D341Med (cell line): ENCODE data around the gene CEP164.
A peak's percentile ranks its signal among the peaks of the same experiment; 100 is the strongest.

ENCODE experiments used
- DNase-seq: peaks from one replicate; pipeline ENCODE4 v3.0.0; 2012; ENCODE audit warnings: low spot score

CEP164 gene

DNA sequence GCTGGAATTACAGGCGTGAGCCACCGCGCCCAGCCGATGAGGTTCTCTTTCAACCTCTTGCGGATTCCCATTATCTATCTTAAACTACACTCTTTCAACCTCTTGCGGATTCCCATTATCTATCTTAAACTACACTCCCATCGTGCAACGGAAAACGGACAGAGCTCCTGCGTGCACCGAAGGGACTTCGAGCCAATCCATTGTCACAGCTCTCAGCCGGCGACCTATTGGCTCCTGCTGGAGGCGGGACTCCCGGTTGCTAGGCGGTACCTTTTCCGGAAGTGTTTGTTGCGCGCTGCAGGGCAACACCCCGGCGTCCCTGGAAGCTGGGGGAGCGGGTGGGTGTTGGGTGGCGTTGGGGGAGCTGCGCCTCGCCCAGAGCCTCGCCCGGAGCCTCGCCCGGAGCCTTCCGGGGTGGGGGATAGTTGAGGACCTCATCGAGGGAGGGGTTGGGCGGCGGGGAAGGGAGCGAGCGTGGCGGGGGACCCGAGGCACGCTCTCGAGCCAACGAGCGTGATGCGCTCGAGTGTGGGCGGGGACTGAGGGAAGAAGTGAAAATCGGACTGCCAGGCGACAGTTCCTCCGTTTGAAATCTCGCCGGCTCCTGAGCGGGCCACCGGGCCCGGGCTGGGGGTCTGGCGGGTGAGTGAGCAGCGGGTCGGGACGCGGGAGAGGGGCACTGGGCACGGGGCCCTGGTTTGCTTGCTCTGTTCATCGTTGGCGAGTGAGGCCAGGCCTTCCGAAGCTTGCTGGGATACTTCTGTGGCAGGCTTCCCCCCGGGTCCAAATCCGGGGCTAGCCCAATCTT lies at the start of gene CEP164:
Gene CEP164 (plus strand): TSS at position 288 of the 808 bp plus-strand sequence. CDS start 10,733 bp downstream, outside the sequence.
- peak; percentile 95 for DNase-seq

DNA sequence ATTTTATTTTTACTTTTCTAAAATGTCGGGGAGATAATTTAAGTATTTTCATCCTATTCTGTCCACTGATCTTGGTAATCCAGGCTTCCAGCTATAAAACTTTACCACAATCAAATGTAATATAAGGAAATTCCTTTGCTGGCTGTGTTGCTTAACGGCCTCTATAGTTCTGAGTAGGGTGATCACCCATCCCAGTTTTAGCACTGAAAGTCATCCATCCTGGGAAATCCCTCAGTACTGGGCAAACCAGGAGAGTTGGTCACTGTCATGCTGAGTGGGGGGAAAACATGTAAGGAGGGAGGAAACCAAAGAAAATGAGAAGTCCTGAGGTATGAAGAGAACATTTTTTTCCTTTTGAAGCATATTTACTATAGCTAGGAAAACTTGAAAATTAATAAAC lies 49.3 kb upstream of the CEP164 start:
- DNase-seq: no peak

- no peak for DNase-seq
Observed at GRCh38 chr11:117279711-117280376, 47.8 kb upstream of the CEP164 start.

DNA sequence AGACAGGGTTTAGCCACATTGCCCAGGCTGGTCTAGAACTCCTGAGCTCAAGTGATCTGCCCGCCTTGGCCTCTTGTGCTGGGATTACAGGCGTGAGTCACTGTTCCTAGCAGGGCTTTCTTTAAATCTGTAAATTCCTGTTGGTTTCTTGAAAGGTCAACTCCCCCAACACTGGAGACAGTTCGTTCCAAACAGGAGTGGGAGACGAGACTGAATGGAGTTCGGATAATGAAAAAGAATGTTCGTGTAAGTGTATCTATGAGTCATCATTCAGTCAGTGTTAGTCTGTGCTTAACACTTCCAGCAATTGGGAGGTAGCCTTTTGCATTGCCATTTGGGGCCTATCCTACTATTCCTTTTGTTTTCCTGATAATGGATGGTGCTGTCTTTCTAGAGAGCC lies 46.5 kb upstream of the CEP164 start:
- DNase-seq: no peak

DNA sequence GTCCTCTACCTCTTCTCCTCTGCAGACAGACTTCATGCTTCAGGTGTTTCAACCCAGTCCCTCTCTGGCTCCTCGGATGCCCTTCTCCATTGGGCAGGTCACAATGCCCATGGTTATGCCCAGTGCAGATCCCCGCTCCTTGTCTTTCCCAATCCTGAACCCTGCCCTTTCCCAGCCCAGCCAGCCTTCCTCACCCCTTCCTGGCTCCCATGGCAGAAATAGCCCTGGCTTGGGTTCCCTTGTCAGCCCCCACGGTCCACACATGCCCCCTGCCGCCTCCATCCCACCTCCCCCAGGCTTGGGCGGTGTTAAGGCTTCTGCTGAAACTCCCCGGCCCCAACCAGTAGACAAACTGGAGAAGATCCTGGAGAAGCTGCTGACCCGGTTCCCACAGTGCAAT lies 45.8 kb upstream of the CEP164 start:
- DNase-seq: no peak

GRCh38 chr11:117282956-117283355 lies 44.7 kb upstream of the CEP164 start:
- DNase-seq: no peak

GRCh38 chr11:117284053-117284452 lies 43.6 kb upstream of the CEP164 start:
- DNase-seq: peak; percentile 67

DNA sequence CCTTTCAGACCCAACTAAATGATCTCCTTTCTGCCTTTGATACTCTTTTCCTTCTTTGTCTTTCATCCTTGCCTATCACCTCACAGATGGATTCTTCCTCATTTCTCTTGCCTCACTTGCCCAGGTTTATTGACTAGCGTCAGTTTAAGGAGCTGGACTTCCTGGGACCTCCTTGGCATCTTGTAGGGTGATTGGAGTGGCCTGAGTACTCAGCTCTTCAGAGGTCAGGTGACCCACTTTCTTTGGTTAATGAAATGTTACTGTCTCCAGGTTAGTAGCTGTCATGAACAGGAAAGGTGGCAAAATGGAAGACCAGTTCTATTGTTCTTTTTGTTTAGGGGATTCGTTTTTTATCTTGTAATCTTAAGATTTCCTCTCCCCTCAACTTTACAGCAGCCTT lies 41.1 kb upstream of the CEP164 start:
- no peak for DNase-seq

GRCh38 chr11:117287668-117288067 lies 40.0 kb upstream of the CEP164 start:
- DNase-seq: no peak

DNA sequence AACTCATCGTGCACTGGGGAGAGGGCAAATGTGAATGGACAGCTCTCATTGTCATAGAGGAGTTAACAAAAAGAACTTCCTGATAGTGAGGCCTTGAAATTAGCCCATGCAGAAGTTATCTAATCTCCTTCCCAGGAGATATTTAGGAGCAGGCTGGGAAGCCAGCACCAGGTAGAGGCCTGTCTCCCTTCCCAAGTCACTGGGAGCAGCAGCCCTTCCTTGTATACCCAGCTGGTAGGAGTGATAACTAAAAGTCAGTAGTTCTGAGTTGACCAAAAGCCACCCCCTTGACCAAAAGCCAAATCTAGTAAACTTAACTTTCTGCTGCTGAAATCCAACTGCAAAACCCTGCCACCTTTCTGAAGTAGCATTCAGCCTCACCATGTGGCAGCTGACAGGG lies 37.9 kb upstream of the CEP164 start:
- DNase-seq: no peak

DNA sequence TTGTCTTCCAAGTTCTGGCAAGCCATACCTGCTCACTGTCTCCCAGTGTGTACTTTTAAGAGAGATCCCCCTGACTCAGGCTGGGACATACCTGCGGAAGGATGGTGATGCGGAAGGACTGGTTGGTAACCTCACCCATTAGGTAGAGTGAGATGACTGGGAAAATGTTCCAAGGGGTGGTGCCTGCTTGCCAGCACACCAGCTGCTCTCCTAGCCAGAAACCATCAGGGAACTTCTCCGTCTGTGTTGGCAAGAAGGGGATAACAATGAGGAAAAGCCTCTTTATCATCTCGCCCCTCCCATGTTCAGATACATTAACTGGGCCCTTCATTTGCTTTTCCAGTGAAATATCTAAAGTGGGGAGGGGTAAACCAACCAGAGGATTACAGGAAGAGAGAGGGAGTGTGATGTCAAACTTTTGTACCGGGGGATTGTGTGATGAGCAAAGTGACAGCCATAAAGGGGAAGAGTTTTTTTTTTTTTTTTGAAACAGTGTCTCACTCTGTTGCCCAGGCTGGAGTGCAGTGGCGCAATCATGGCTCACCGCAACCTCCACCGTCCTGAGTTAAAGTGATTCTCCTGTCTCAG lies 36.8 kb upstream of the CEP164 start, which contains the start of gene BACE1-AS:
Gene BACE1-AS (plus strand): TSS at position 538 of the 588 bp plus-strand sequence.
- DNase-seq: no peak

DNA sequence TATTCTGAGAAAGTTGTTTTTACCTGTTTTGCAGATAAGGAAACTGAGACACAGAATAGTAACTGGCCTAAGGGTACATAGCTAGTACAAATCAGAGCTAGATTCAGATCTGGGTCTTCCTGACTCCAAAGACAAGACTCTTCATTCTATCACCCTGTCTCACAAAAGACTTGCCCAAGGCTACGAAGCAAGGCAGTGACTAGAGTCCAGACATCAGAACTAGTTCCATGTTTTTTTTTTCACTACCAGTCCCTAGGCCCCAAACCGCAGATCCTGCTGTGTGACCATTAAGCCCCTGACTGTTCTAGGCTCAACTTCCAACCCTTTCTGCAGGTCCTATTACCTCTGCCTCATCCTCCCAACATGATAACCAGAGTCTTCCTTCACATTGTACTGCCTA lies 35.0 kb upstream of the CEP164 start:
- DNase-seq: no peak

DNA sequence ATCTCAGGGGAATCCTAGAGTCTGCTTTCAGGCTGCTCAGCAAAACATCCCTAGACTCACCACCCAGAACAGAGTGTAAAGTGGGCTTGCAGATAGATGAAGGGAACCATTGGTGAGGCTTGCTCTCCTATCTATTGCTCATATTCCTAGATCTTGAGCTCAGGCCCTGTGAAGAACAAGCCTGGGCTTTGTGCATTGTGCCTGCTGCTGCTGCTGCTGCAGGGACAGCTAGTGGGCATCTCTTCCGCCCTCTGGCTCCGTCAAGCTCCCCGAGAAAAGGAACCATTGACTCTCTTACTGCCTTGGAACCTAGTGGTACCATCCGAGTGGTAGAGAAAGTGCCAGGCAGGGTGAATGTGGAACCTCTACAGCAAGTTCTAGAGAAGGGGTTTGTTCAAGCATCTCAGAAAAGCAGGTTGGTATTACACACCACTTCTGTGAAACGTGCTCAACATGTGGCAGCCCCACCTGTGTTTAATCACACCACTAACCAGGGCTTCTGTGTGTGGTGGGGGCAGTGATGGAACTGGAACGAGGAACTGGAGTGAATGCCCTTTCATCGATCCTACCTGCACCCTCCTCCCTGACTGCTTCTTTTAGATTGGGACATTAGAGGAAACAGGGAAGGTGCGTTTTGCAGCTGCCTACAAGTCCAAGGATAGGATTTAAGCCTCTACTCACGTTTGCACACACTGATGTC lies 32.1 kb upstream of the CEP164 start:
- no peak for DNase-seq

DNA sequence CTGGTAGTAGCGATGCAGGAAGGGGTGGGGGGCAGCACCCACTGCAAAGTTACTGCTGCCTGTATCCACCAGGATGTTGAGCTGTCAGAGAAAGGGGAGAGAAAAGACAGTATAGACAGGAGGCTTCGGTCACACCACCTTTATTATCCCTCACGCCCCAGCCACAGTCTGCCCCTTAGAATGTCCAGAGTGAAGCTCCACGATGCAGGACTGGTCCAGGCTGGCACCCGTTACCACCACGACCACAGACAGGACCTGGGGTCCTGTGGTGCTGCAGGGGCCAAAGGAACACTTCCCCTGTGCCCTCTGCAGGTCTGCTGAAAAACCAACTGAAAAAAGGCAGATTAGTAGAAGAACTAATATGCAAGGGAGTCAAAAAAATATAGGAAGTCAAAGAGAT lies 30.8 kb upstream of the CEP164 start:
- DNase-seq: no peak

DNA sequence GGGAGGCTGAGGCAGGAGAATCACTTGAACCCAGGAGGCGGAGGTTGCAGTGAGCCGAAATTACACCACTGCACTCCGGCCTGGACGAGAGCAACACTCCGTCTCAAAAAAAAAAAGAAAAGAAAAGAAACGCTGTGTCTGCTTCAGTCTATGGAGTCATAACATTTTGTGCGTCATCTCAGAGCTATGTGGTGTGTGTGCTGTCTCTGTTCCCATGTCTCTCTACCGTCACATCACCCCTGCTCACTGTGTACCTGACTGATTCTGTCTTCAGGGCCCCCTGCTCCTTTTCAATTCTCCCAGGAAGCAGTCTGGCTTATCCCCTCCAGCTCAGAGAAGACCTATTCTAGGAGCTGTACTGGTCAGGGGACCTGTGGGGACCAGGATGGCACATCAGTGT lies 29.5 kb upstream of the CEP164 start:
- no peak for DNase-seq

- DNase-seq: no peak
Observed at GRCh38 chr11:117299351-117300282, 28.0 kb upstream of the CEP164 start.

GRCh38 chr11:117300283-117300663 lies 27.4 kb upstream of the CEP164 start:
- no peak for DNase-seq

GRCh38 chr11:117300773-117301172 lies 26.9 kb upstream of the CEP164 start:
- DNase-seq: no peak

- no peak for DNase-seq
Observed at GRCh38 chr11:117302228-117302627, 25.4 kb upstream of the CEP164 start.

- DNase-seq: no peak
Observed at GRCh38 chr11:117303101-117303500, 24.6 kb upstream of the CEP164 start.

DNA sequence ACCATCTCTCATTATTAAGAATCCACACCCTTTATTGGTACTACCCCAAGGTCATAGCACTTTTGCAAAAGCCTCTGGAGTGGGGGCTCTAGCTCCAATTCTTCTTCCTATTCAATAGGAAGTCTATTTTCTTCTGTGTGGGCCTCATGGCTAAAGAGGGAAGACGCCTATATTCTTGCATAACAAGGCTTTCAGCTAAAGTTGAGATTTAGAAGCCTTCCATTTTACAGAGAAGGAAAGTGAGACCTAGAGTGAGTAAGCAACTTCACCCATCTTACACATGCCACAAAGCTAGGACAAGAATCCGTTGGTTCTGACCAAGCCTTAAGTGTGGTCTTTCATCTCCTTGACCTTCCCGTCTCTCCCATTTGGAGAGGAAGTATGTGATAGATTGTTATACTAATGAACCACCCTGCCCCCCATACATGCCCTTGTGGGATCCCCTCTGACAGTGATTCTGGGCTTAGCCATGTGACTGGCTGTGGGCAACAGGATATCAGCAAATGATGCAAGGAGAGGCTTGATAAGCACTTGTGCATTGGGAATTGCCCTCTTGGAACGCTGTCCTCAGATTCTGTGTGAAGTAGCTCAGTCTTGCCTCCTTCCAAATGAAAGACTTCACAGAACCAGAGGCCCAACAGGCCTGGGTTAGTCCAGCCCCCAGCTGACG lies 23.9 kb upstream of the CEP164 start:
- no peak for DNase-seq
